ENCODE data around the gene PRKAG2. TPM values are rescaled to one million over a fixed set of nuclear protein-coding genes. Genes with fewer than 3 reads are reported as not detected.
A peak's percentile ranks its signal among the peaks of the same experiment; 100 is the strongest.

PRKAG2 gene
- total and polyA plus RNA-seq, 2 of the 8 experiments (the other 6 are each of a cell fraction or from before 2014, with no cell fraction given) = 7.5 to 18.1 TPM

DNA sequence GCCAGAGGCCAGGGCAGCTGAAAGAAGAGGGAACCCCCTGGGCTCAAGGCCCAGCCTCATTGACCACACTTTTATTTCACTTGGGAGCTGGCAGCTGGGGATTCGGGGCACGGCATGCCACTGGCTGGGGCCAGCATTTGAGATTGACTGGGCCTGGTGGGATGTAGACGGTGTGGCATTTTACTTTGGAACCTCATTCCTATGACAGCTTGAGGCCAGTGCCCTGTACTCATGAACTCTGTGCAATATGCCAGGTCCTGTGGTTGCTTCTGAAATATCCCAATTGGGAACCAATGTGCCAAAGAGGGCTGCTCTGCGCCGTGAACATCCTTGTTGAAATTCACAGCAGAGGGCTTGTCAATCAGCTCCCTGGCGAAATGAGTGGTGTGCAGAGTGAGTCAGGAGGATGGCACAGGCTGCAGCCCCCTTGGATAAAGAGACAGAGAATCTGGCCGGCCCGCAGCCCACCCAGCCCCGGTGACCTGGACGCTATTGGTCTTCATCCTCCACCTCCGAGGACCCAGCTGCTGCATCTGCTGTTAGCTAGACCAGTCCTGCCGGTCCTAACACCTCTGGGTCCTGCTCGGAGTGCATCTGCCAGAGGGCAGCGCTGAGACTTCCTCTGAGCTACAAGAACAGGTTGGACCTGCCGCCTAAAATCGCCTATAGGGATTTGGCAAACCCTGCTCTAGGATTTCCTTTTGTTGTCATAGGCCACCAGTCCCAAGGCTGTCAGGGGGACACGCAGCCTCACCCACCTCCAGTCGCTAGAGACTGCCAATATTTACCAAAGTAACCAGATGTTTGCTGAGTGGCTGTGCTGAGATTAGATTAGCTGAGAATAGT, 58.0 kb downstream of the PRKAG2 start:
- Histone ChIP-seq H2BK20ac (ENCODE audit: low read length) (no peak overlapping the region), H2AFZ (ENCODE audit: low read length) (no peak overlapping the region), H4K20me1 (replicated peaks in 1 of 2; ENCODE audit: control insufficient read depth in 1 of 2, insufficient read depth in 2 of 2, low read length in 2 of 2) (no peaks in the 10 kb centered on the region), H2BK15ac (ENCODE audit: low read length) (no peak overlapping the region), H3K23me2 (ENCODE audit: low read depth, low read length) (peaks cover 2% of the 10 kb centered on the region; the same call in 1 of the 2 replicates), H3K4me2 (ENCODE audit: insufficient read depth in 1 of 2, low read depth in 2 of 2, low read length in 2 of 2) (no peak overlapping the region), H3K9ac (replicated peaks in 1 of 4; ENCODE audit: extremely low read depth in 1 of 4, low read depth in 3 of 4, low read length in 3 of 4) (no peak overlapping the region; a peak in 1 of 7 replicates), H3K4me1 (replicated peaks in 1 of 4; ENCODE audit: control insufficient read depth in 3 of 4, insufficient read depth in 4 of 4, low read length in 3 of 4) (peaks cover 9 to 19% (median 13%) of the 10 kb centered on the region in 4 experiments), H4K5ac (ENCODE audit: insufficient read length, low read depth, low read length) (no peak overlapping the region), H2BK5ac (ENCODE audit: low read depth, low read length) (no peak overlapping the region), H3K27me3 (replicated peaks in 1 of 4; ENCODE audit: control insufficient read depth in 3 of 4, extremely low read depth in 1 of 4, insufficient read depth in 3 of 4, low read length in 3 of 4) (peaks cover 0 to 18% (median 0%) of the 10 kb centered on the region in 4 experiments; a peak in 3 of 7 replicates), H3K9me3 (ENCODE audit: insufficient read depth in 2 of 2, low read depth in 1 of 2, low read length in 1 of 2) (no peaks in the 10 kb centered on the region), H3K36me3 (ENCODE audit: control insufficient read depth in 2 of 4, insufficient read depth in 4 of 4, low read length in 3 of 4) (no peaks in the 10 kb centered on the region), H3K79me2 (ENCODE audit: control insufficient read depth in 1 of 2, insufficient read depth in 2 of 2, low read length in 2 of 2) (no peaks in the 10 kb centered on the region), H3K4me3 (ENCODE audit: extremely low read depth in 1 of 4, insufficient read depth in 2 of 4, low read depth in 3 of 4, low read length in 4 of 4) (no peak overlapping the region), H3K4ac (replicated peaks; ENCODE audit: insufficient read length, low read depth, low read length) (no peak overlapping the region), H2BK120ac (replicated peaks; ENCODE audit: low read depth, low read length) (no peak overlapping the region), H3K56ac (replicated peaks; ENCODE audit: insufficient read length, low read depth, low read length) (no peak overlapping the region), H2BK12ac (ENCODE audit: low read depth, low read length) (no peak overlapping the region), H4K91ac (replicated peaks; ENCODE audit: insufficient read length, low read length) (no peak overlapping the region), H3K27ac (ENCODE audit: low read depth, low read length) (no peak overlapping the region), H3K79me1 (ENCODE audit: low read depth, low read length) (no peaks in the 10 kb centered on the region), H3K23ac (ENCODE audit: insufficient read length) (no peak overlapping the region), H3K14ac (ENCODE audit: insufficient read length) (no peak overlapping the region), H3K18ac (ENCODE audit: extremely low read depth, low read length) (no peak overlapping the region), H4K8ac (ENCODE audit: extremely low read depth, insufficient read depth, low read length) (no peak overlapping the region), H2AK5ac (ENCODE audit: low read depth, low read length) (no peak overlapping the region)
- DNase-seq (ENCODE audit: low read depth in 1 of 2, low spot score in 2 of 2) (no peak), FAIRE-seq (no peak)
- 77% methylated on average over 18 of the region's 18 CpGs; no CpG with 5 or more reads in 1 of the 2 experiments for WGBS, 2 experiments (ENCODE audit: extremely low coverage in 1 of 2, insufficient coverage in 1 of 2, insufficient read length in 1 of 2, insufficient replicate concordance in 2 of 2, low coverage in 1 of 2, low lambda C conversion rate in 2 of 2, missing lambda C conversion rate in 1 of 2)
- ChIA-PET CTCF (ENCODE audit: partially characterized antibody) (interaction anchor here (0.9 to 2.9 kb wide), 8 partner anchors 9 to 211 kb away, joined by 3 to 16 read pairs (median 4); no protein-coding TSS in a partner anchor), POLR2A (ENCODE audit: partially characterized antibody) (interaction anchor here (0.6 kb wide), 1 partner anchor 9 kb away, joined by 3 read pairs; no protein-coding TSS in a partner anchor)
- TF ChIP-seq, protein P1, sequence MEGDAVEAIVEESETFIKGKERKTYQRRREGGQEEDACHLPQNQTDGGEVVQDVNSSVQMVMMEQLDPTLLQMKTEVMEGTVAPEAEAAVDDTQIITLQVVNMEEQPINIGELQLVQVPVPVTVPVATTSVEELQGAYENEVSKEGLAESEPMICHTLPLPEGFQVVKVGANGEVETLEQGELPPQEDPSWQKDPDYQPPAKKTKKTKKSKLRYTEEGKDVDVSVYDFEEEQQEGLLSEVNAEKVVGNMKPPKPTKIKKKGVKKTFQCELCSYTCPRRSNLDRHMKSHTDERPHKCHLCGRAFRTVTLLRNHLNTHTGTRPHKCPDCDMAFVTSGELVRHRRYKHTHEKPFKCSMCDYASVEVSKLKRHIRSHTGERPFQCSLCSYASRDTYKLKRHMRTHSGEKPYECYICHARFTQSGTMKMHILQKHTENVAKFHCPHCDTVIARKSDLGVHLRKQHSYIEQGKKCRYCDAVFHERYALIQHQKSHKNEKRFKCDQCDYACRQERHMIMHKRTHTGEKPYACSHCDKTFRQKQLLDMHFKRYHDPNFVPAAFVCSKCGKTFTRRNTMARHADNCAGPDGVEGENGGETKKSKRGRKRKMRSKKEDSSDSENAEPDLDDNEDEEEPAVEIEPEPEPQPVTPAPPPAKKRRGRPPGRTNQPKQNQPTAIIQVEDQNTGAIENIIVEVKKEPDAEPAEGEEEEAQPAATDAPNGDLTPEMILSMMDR (IDR thresholded peaks at IDR 0.05; ENCODE audit: control extremely low read depth in 1 of 3, insufficient read depth in 1 of 3, low read depth in 1 of 3, low read length in 3 of 3) = peak; percentile 23 to 32 (median 27); a peak in 3 of 4 replicates
- peak; percentile 16 to 37; a peak in 3 of 4 replicates for TF ChIP-seq RAD21 (IDR thresholded peaks at IDR 0.05 in 1 of 2, conservative IDR thresholded peaks at IDR 0.05 in 1 of 2; ENCODE audit: low read depth in 2 of 2, low read length in 2 of 2)
- no peak for TF ChIP-seq NRF1 (IDR thresholded peaks at IDR 0.05; ENCODE audit: low read depth, low read length)

Measured in H1 (cell line).